HepG2 (cell line): ENCODE measurements around the gene ARAP3. TPM values are rescaled to one million over a fixed set of nuclear protein-coding genes. Genes with fewer than 3 reads are reported as not detected.

ENCODE experiments used
- DRAP1 ChIP-seq: IDR thresholded peaks from 2 replicates; pipeline ENCODE4 v1.6.1; 2016; ENCODE audit warnings: missing genetic modification reagents, missing compliant biosample characterization
- ELK4 ChIP-seq: sonication (generic); formaldehyde crosslinking; IDR thresholded peaks from 2 replicates; pipeline ENCODE4 v1.9.0; 2021; ENCODE audit warnings: missing genetic modification reagents, borderline replicate concordance
- FOXC1 ChIP-seq: sonication (generic); formaldehyde crosslinking; IDR thresholded peaks from 2 replicates; pipeline ENCODE4 v1.8.0; 2022; ENCODE audit warnings: mild to moderate bottlenecking, missing genetic modification reagents, borderline replicate concordance
- FOXO1 ChIP-seq: sonication (generic); formaldehyde crosslinking; IDR thresholded peaks from 2 replicates; pipeline ENCODE4 v1.4.0; 2020; ENCODE audit warnings: missing genetic modification reagents
- JUNB ChIP-seq: sonication (generic); formaldehyde crosslinking; IDR thresholded peaks from 2 replicates; pipeline ENCODE4 v1.8.0; 2022; ENCODE audit warnings: missing genetic modification reagents, mild to moderate bottlenecking, borderline replicate concordance
- MZF1 ChIP-seq: sonication (generic); formaldehyde crosslinking; IDR thresholded peaks from 2 replicates; pipeline ENCODE4 v1.8.1; 2023; ENCODE audit warnings: mild to moderate bottlenecking, missing genetic modification reagents, borderline replicate concordance
- NCOA1 ChIP-seq: sonication (generic); formaldehyde crosslinking; IDR thresholded peaks from 2 replicates; pipeline ENCODE4 v1.9.0; 2021; ENCODE audit warnings: missing genetic modification reagents
- PREB ChIP-seq: sonication (generic); formaldehyde crosslinking; IDR thresholded peaks from 2 replicates; pipeline ENCODE4 v1.4.0; 2020; ENCODE audit warnings: missing genetic modification reagents
- RERE ChIP-seq: IDR thresholded peaks from 2 replicates; pipeline ENCODE4 v1.6.1; 2016; ENCODE audit warnings: low read depth, missing genetic modification reagents, missing compliant biosample characterization
- RXRB ChIP-seq: IDR thresholded peaks from 2 replicates; pipeline ENCODE4 v1.6.1; 2016; ENCODE audit warnings: borderline replicate concordance, missing genetic modification reagents, missing compliant biosample characterization
- SMAD1 ChIP-seq: sonication (generic); formaldehyde crosslinking; IDR thresholded peaks from 2 replicates; pipeline ENCODE4 v1.4.0; 2020; ENCODE audit warnings: missing genetic modification reagents, low read depth, mild to moderate bottlenecking, borderline replicate concordance
- U2AF2 ChIP-seq: fragments of 200-400 bp; formaldehyde crosslinking; IDR thresholded peaks from 2 replicates; pipeline ENCODE4 v1.6.1; 2017; ENCODE audit warnings: low read depth, mild to moderate bottlenecking, low read length
- ZFP1 ChIP-seq: IDR thresholded peaks from 2 replicates; pipeline ENCODE4 v1.6.1; 2016
- ZNF224 ChIP-seq: sonication (generic); formaldehyde crosslinking; IDR thresholded peaks from 2 replicates; pipeline ENCODE4 v1.5.0; 2020; ENCODE audit warnings: mild to moderate bottlenecking, missing genetic modification reagents
- ZNF256 ChIP-seq: sonication (generic); formaldehyde crosslinking; conservative IDR thresholded peaks from 2 replicates; pipeline ENCODE4 v1.4.0; 2020; ENCODE audit warnings: missing genetic modification reagents
- ZNF276 ChIP-seq: sonication (generic); formaldehyde crosslinking; IDR thresholded peaks from 2 replicates; pipeline ENCODE4 v1.4.0; 2020; ENCODE audit warnings: mild to moderate bottlenecking, low read depth, missing genetic modification reagents
- ZNF354B ChIP-seq: sonication (generic); formaldehyde crosslinking; IDR thresholded peaks from 2 replicates; pipeline ENCODE4 v1.8.0; 2022; ENCODE audit warnings: mild to moderate bottlenecking, missing genetic modification reagents
- ZNF510 ChIP-seq: sonication (generic); formaldehyde crosslinking; IDR thresholded peaks from 2 replicates; pipeline ENCODE4 v1.4.0; 2020; ENCODE audit warnings: low read depth, mild to moderate bottlenecking, missing genetic modification reagents
- ZNF792 ChIP-seq: IDR thresholded peaks from 2 replicates; pipeline ENCODE4 v1.6.1; 2016
- polyA plus RNA-seq, 8 experiments: library from polyadenylated mRNA; depleted of rRNA in 3 of 8; stranded (reverse) in 7 of 8; unstranded in 1 of 8; fragments of >200 nt; fragmentation: Illumina TruSeq in 4 of 8; extraction: Trizol in 4 of 8; gene quantifications; 2 replicates each; pipeline versions ENCODE4 v1.2.1 to v1.2.3, GENCODE V29; 2011 to 2016; ENCODE audit warnings: low read depth in 4 of 8, missing spikeins in 1 of 8, mixed read lengths in 1 of 8; ENCODE audit not compliant: insufficient read depth in 1 of 8
- total RNA-seq, 5 experiments: library from RNA; depleted of rRNA; stranded (reverse); fragments of >200 nt; fragmentation: Illumina TruSeq; extraction: Trizol; gene quantifications; 2 replicates each; pipeline ENCODE4 v1.2.3, GENCODE V29; 2016; ENCODE audit warnings: low read depth in 1 of 5

Gene ARAP3
- total and polyA plus RNA-seq, 2 of the 13 experiments (the other 11 are each of a cell fraction or from before 2014, with no cell fraction given), result 0.25 TPM; not detected in 1

- TF ChIP-seq ZNF224 (0 out of 2 replicates have a peak, but pooled peaks have one; percentile 57), JUNB (no peak), ZNF792 (CRISPR knock-in tag) (peak; percentile 85; the same call in 1 of the 2 replicates), RERE (peak; percentile 59), ZFP1 (CRISPR knock-in tag) (0 out of 2 replicates have a peak, but pooled peaks have one; percentile 51), ZNF276 (0 out of 2 replicates have a peak, but pooled peaks have one; percentile 40), RXRB (peak; percentile 51; the same call in 1 of the 2 replicates), PREB (CRISPR knock-in tag) (no peak), FOXC1 (0 out of 2 replicates have a peak, but pooled peaks have one; percentile 26), MZF1 (CRISPR knock-in tag) (no peak), NCOA1 (CRISPR knock-in tag) (no peak), ZNF256 (CRISPR knock-in tag) (no peak), ELK4 (0 out of 2 replicates have a peak, but pooled peaks have one; percentile 23), FOXO1 (CRISPR knock-in tag) (no peak; the same call in 1 of the 2 replicates), ZNF354B (CRISPR knock-in tag) (no peak), U2AF2 (no peak), ZNF510 (CRISPR knock-in tag) (no peak), DRAP1 (CRISPR knock-in tag) (peak; percentile 88), SMAD1 (CRISPR knock-in tag) (peak; percentile 96; the same call in 1 of the 2 replicates)
Observed at GRCh38 chr5:141618804-141619554, 63.1 kb downstream of the ARAP3 start, which contains the start of gene DIAPH1 (continued).
